ENCODE results near the gene PON2. TPM values are rescaled to one million over a fixed set of nuclear protein-coding genes. Genes with fewer than 3 reads are reported as not detected.

Gene PON2
- total RNA-seq, 1 donor from 2014 or later = 111 TPM

- no peak for ATAC-seq
- intact Hi-C loops (cut with DNase I) = no loop called here
- no peak for DNase-seq (ENCODE audit: low spot score)
Measured at GRCh38 chr7:95367606-95368005, 67.2 kb downstream of the PON2 start.

- ATAC-seq (no peak), DNase-seq (ENCODE audit: low spot score) (no peak)
- intact Hi-C loops (cut with DNase I) = no loop called here
Measured at GRCh38 chr7:95365151-95365550, 69.7 kb downstream of the PON2 start.

GRCh38 chr7:95357623-95358022, 77.2 kb downstream of the PON2 start:
- no peak for DNase-seq (ENCODE audit: low spot score)
- intact Hi-C loops (cut with DNase I) = no loop called here
- ATAC-seq = no peak

Other genes starting within 250 kb of the PON2 start
- not detected for gene PON1, start 110.5 kb downstream of the PON2 start, total RNA-seq
- gene PON3, start 38.7 kb downstream of the PON2 start, total RNA-seq = 8.9 TPM
- gene ASB4, start 50.9 kb upstream of the PON2 start, total RNA-seq = 0.80 TPM
- gene PDK4, start 161.5 kb upstream of the PON2 start, total RNA-seq = 61.9 TPM